Measurements from ENCODE around the gene ACSBG1.
"Not testable (repeated sequence)": the region's sequence is repeated elsewhere in the genome, so short reads cannot be mapped to it uniquely, and the experiment has no call there.

The ACSBG1 gene

GRCh38 chr15:78249131-78249530, 14.8 kb upstream of the ACSBG1 start:
- H3K9ac ChIP-seq (ENCODE audit: low read length in 2 of 2), result no peak overlapping the region
- H3K4me1 ChIP-seq (ENCODE audit: control insufficient read depth, insufficient read depth, low read length), result no peaks in the 10 kb centered on the region

DNA sequence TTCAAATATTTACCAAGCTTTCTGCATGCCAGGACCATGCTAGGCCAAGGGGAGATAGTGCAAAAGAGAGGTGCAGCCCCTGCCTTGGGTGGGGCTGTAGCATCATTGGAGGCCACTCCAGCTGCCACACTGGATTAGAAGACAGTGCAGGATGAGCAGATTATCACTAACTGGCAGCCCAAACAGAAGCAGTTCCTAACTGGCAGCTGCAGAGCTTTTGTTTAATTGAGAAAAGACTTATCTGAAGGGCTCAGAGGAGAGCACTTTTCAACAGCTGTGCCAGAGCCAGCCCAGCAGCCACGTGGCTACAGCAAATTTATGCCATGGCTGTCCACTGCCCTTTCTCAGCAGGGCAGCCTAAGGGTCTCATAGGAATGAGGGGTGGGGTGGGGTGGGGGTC, 13.5 kb upstream of the ACSBG1 start:
- Histone ChIP-seq H3K36me3 (ENCODE audit: control insufficient read depth in 2 of 2, insufficient read depth in 2 of 2, low read length in 2 of 2) (no peaks in the 10 kb centered on the region), H3K4me3 (ENCODE audit: low read length in 2 of 2) (no peak overlapping the region), H3K9ac (ENCODE audit: low read length in 2 of 2) (no peak overlapping the region), H3K9me3 (ENCODE audit: control insufficient read depth in 2 of 2, low read length in 2 of 2) (peaks cover 0 to 2% of the 10 kb centered on the region in 2 donors), H3K27ac (ENCODE audit: low read length) (no peak overlapping the region), H3K27me3 (ENCODE audit: control insufficient read depth in 1 of 2, insufficient read depth in 2 of 2, low read length in 2 of 2) (peaks cover 0 to 2% of the 10 kb centered on the region in 2 donors), H3K4me1 (ENCODE audit: control insufficient read depth, insufficient read depth, low read length) (peaks cover 2% of the 10 kb centered on the region)

More at GRCh38 chr15:78249131-78249530, 14.8 kb upstream of the ACSBG1 start:
- H3K27ac ChIP-seq (ENCODE audit: low read length), result no peak overlapping the region
- H3K36me3 ChIP-seq (ENCODE audit: control insufficient read depth in 2 of 2, insufficient read depth in 2 of 2, low read length in 2 of 2), result no peaks in the 10 kb centered on the region
- peaks cover 0 to 2% of the 10 kb centered on the region in 2 donors for H3K27me3 ChIP-seq (ENCODE audit: control insufficient read depth in 1 of 2, insufficient read depth in 2 of 2, low read length in 2 of 2)
- H3K9me3 ChIP-seq (ENCODE audit: control insufficient read depth in 2 of 2, low read length in 2 of 2), result peaks cover 0 to 2% of the 10 kb centered on the region in 2 donors
- H3K4me3 ChIP-seq (ENCODE audit: low read length in 2 of 2), result no peak overlapping the region

- not testable (repeated sequence) for H3K4me3 ChIP-seq (ENCODE audit: low read length in 2 of 2); H3K27me3 ChIP-seq (ENCODE audit: control insufficient read depth in 1 of 2, insufficient read depth in 2 of 2, low read length in 2 of 2); H3K4me1 ChIP-seq (ENCODE audit: control insufficient read depth, insufficient read depth, low read length); H3K36me3 ChIP-seq (ENCODE audit: control insufficient read depth in 2 of 2, insufficient read depth in 2 of 2, low read length in 2 of 2); H3K9me3 ChIP-seq (ENCODE audit: control insufficient read depth in 2 of 2, low read length in 2 of 2); H3K9ac ChIP-seq (ENCODE audit: low read length in 2 of 2); H3K27ac ChIP-seq (ENCODE audit: low read length)
Measured at GRCh38 chr15:78245976-78246620, 11.7 kb upstream of the ACSBG1 start.

- H3K27ac ChIP-seq (ENCODE audit: low read length); H3K9ac ChIP-seq (ENCODE audit: low read length in 2 of 2); H3K9me3 ChIP-seq (ENCODE audit: control insufficient read depth in 2 of 2, low read length in 2 of 2); H3K36me3 ChIP-seq (ENCODE audit: control insufficient read depth in 2 of 2, insufficient read depth in 2 of 2, low read length in 2 of 2); H3K4me1 ChIP-seq (ENCODE audit: control insufficient read depth, insufficient read depth, low read length); H3K4me3 ChIP-seq (ENCODE audit: low read length in 2 of 2); H3K27me3 ChIP-seq (ENCODE audit: control insufficient read depth in 1 of 2, insufficient read depth in 2 of 2, low read length in 2 of 2): not testable (repeated sequence)
Measured at GRCh38 chr15:78245392-78245791, 11.0 kb upstream of the ACSBG1 start.

- Histone ChIP-seq H3K9ac (ENCODE audit: low read length in 2 of 2) (no peak overlapping the region), H3K4me3 (ENCODE audit: low read length in 2 of 2) (no peak overlapping the region), H3K27ac (ENCODE audit: low read length) (no peak overlapping the region), H3K9me3 (ENCODE audit: control insufficient read depth in 2 of 2, low read length in 2 of 2) (peaks cover 0 to 2% of the 10 kb centered on the region in 2 donors), H3K36me3 (ENCODE audit: control insufficient read depth in 2 of 2, insufficient read depth in 2 of 2, low read length in 2 of 2) (no peaks in the 10 kb centered on the region), H3K27me3 (ENCODE audit: control insufficient read depth in 1 of 2, insufficient read depth in 2 of 2, low read length in 2 of 2) (peaks cover 0 to 2% of the 10 kb centered on the region in 2 donors), H3K4me1 (ENCODE audit: control insufficient read depth, insufficient read depth, low read length) (peaks cover 2% of the 10 kb centered on the region)
Measured at GRCh38 chr15:78244893-78245292, 10.5 kb upstream of the ACSBG1 start.

- H3K4me3 ChIP-seq (ENCODE audit: low read length in 2 of 2), result no peak overlapping the region
- no peaks in the 10 kb centered on the region for H3K36me3 ChIP-seq (ENCODE audit: control insufficient read depth in 2 of 2, insufficient read depth in 2 of 2, low read length in 2 of 2)
Measured at GRCh38 chr15:78244101-78244500, 9.7 kb upstream of the ACSBG1 start.

GRCh38 chr15:78243491-78243941, 9.2 kb upstream of the ACSBG1 start:
- Histone ChIP-seq H3K27me3 (ENCODE audit: control insufficient read depth in 1 of 2, insufficient read depth in 2 of 2, low read length in 2 of 2) (peaks cover 0 to 2% of the 10 kb centered on the region in 2 donors), H3K4me3 (ENCODE audit: low read length in 2 of 2) (no peak overlapping the region), H3K36me3 (ENCODE audit: control insufficient read depth in 2 of 2, insufficient read depth in 2 of 2, low read length in 2 of 2) (no peaks in the 10 kb centered on the region), H3K9ac (ENCODE audit: low read length in 2 of 2) (no peak overlapping the region), H3K9me3 (ENCODE audit: control insufficient read depth in 2 of 2, low read length in 2 of 2) (peaks cover 0 to 2% of the 10 kb centered on the region in 2 donors), H3K27ac (ENCODE audit: low read length) (no peak overlapping the region), H3K4me1 (ENCODE audit: control insufficient read depth, insufficient read depth, low read length) (peaks cover 2% of the 10 kb centered on the region)

More at GRCh38 chr15:78244101-78244500, 9.7 kb upstream of the ACSBG1 start:
- Histone ChIP-seq H3K4me1 (ENCODE audit: control insufficient read depth, insufficient read depth, low read length) (peaks cover 2% of the 10 kb centered on the region), H3K27ac (ENCODE audit: low read length) (no peak overlapping the region), H3K9ac (ENCODE audit: low read length in 2 of 2) (no peak overlapping the region), H3K27me3 (ENCODE audit: control insufficient read depth in 1 of 2, insufficient read depth in 2 of 2, low read length in 2 of 2) (peaks cover 0 to 2% of the 10 kb centered on the region in 2 donors), H3K9me3 (ENCODE audit: control insufficient read depth in 2 of 2, low read length in 2 of 2) (peaks cover 0 to 2% of the 10 kb centered on the region in 2 donors)

- Histone ChIP-seq H3K27me3 (ENCODE audit: control insufficient read depth in 1 of 2, insufficient read depth in 2 of 2, low read length in 2 of 2) (peaks cover 0 to 2% of the 10 kb centered on the region in 2 donors), H3K4me1 (ENCODE audit: control insufficient read depth, insufficient read depth, low read length) (peaks cover 2% of the 10 kb centered on the region), H3K36me3 (ENCODE audit: control insufficient read depth in 2 of 2, insufficient read depth in 2 of 2, low read length in 2 of 2) (no peaks in the 10 kb centered on the region), H3K4me3 (ENCODE audit: low read length in 2 of 2) (no peak overlapping the region), H3K9ac (ENCODE audit: low read length in 2 of 2) (no peak overlapping the region), H3K9me3 (ENCODE audit: control insufficient read depth in 2 of 2, low read length in 2 of 2) (peaks cover 0 to 2% of the 10 kb centered on the region in 2 donors), H3K27ac (ENCODE audit: low read length) (no peak overlapping the region)
Measured at GRCh38 chr15:78243058-78243457, 8.7 kb upstream of the ACSBG1 start.

DNA sequence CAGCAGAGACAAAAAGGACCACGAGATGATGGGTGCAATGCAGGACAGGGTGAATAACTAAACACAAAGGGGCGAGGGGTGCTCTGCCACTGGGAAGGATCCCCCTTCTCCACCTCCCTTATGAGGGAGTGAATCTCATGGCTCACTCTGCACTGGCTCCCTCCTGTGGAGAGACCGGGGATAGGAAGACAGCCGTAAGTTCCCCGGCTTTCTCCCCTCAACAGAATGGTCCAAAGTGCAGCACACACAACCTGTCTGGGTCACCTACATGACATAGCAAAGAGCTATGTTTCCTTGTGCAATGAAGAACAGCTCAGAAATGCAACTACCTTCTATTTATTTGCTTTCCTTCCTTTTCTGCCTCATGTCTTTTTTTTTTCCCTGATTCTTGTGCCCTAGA, 7.8 kb upstream of the ACSBG1 start:
- Histone ChIP-seq H3K4me3 (ENCODE audit: low read length in 2 of 2) (no peak overlapping the region), H3K9ac (ENCODE audit: low read length in 2 of 2) (no peak overlapping the region), H3K4me1 (ENCODE audit: control insufficient read depth, insufficient read depth, low read length) (peaks cover 2% of the 10 kb centered on the region), H3K9me3 (ENCODE audit: control insufficient read depth in 2 of 2, low read length in 2 of 2) (no peaks in the 10 kb centered on the region), H3K27me3 (ENCODE audit: control insufficient read depth in 1 of 2, insufficient read depth in 2 of 2, low read length in 2 of 2) (peaks cover 0 to 2% of the 10 kb centered on the region in 2 donors), H3K27ac (ENCODE audit: low read length) (no peak overlapping the region), H3K36me3 (ENCODE audit: control insufficient read depth in 2 of 2, insufficient read depth in 2 of 2, low read length in 2 of 2) (no peaks in the 10 kb centered on the region)

DNA sequence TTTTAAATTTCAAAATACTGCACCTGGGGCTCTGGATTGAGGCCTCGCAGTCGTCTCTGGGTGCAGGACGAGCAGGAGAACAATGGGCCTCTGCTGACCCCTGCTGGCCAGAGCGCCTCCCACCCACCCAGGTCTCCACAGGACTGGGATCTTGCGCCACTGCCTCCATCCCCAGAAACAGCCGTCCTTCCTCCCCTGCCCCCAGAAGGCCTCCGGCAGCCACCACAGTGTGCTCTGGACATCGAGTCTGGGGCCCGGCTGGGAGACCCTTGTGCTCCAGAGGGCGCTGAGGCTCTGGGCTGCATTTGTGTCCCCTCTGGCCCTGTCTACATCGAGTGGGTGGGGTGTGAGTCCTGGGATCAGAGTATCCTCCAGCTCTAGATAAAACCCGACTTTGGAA, 6.7 kb upstream of the ACSBG1 start:
- no peak overlapping the region for H3K9ac ChIP-seq (ENCODE audit: low read length in 2 of 2)

DNA sequence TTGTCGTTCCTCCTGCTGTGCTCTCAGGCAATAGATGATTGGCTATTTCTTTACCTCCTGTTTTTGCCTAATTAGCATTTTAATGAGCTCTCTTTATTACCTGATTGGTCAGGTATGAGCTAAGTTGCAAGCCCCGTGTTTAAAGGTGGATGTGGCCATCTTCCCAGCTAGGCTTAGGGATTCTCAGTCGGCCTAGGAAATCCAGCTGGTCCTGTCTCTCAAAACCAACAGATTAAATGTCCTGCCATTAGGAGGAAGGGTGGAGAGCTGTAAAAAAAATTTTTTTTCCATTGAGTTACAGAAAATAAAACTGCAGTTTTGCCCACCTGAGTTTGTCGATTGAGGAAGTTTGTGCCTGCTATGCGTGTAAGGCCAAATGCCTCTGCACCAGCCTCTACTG, 5.4 kb upstream of the ACSBG1 start:
- Histone ChIP-seq H3K27ac (ENCODE audit: low read length) (no peak overlapping the region), H3K9ac (ENCODE audit: low read length in 2 of 2) (no peak overlapping the region), H3K36me3 (ENCODE audit: control insufficient read depth in 2 of 2, insufficient read depth in 2 of 2, low read length in 2 of 2) (no peaks in the 10 kb centered on the region), H3K27me3 (ENCODE audit: control insufficient read depth in 1 of 2, insufficient read depth in 2 of 2, low read length in 2 of 2) (no peaks in the 10 kb centered on the region), H3K4me3 (ENCODE audit: low read length in 2 of 2) (no peak overlapping the region), H3K4me1 (ENCODE audit: control insufficient read depth, insufficient read depth, low read length) (peaks cover 2% of the 10 kb centered on the region), H3K9me3 (ENCODE audit: control insufficient read depth in 2 of 2, low read length in 2 of 2) (no peaks in the 10 kb centered on the region)

More for the DNA sequence above, 6.7 kb upstream of the ACSBG1 start:
- no peaks in the 10 kb centered on the region for H3K9me3 ChIP-seq (ENCODE audit: control insufficient read depth in 2 of 2, low read length in 2 of 2)
- H3K36me3 ChIP-seq (ENCODE audit: control insufficient read depth in 2 of 2, insufficient read depth in 2 of 2, low read length in 2 of 2), result no peaks in the 10 kb centered on the region
- no peak overlapping the region for H3K27ac ChIP-seq (ENCODE audit: low read length)
- peaks cover 2% of the 10 kb centered on the region for H3K4me1 ChIP-seq (ENCODE audit: control insufficient read depth, insufficient read depth, low read length)
- no peaks in the 10 kb centered on the region for H3K27me3 ChIP-seq (ENCODE audit: control insufficient read depth in 1 of 2, insufficient read depth in 2 of 2, low read length in 2 of 2)
- no peak overlapping the region for H3K4me3 ChIP-seq (ENCODE audit: low read length in 2 of 2)

Data from stomach smooth muscle (tissue), 2 donors.